SU-DHL-6 (cell line): Measurements from ENCODE around the gene LURAP1L.

Source experiments
- H2AFZ ChIP-seq: fragments of 200-600 bp; sonication (generic); 2 replicates; pipeline ENCODE4 v1.6.1; 2014; ENCODE audit warnings: low read depth, mild to moderate bottlenecking, moderate library complexity, mixed read lengths, antibody characterized with exemption, low read length; ENCODE audit not compliant: severe bottlenecking
- H3F3A ChIP-seq: fragments of 200-600 bp; shearing (Covaris generic); 2 replicates; pipeline ENCODE4 v1.6.0; 2016; ENCODE audit warnings: antibody characterized with exemption, mild to moderate bottlenecking; ENCODE audit not compliant: insufficient read depth
- H3K27ac ChIP-seq: fragments of 200-600 bp; sonication (generic); 2 replicates; pipeline ENCODE4 v1.5.1; 2016; ENCODE audit warnings: low read depth, mild to moderate bottlenecking, low read length, moderate library complexity, mixed read lengths
- H3K27me3 ChIP-seq: fragments of 200-600 bp; sonication (generic), shearing (Covaris generic); 2 replicates; pipeline ENCODE4 v1.6.0; 2014; ENCODE audit warnings: mild to moderate bottlenecking, low read length
- H3K36me3 ChIP-seq: fragments of 200-600 bp; sonication (generic); 2 replicates; pipeline ENCODE4 v1.6.1; 2014; ENCODE audit warnings: mild to moderate bottlenecking, low read length, mixed read lengths
- H3K4me2 ChIP-seq: fragments of 300-600, 200-600 bp; shearing (Covaris generic), sonication (generic); 2 replicates; pipeline ENCODE4 v1.6.0; 2014; ENCODE audit warnings: low read length, low read depth, mild to moderate bottlenecking; ENCODE audit not compliant: poor library complexity, severe bottlenecking
- H3K4me3 ChIP-seq: fragments of 200-600 bp; sonication (generic); 2 replicates; pipeline ENCODE4 v1.5.1; 2014; ENCODE audit warnings: antibody characterized with exemption, low read length, mild to moderate bottlenecking, mixed read lengths; ENCODE audit not compliant: insufficient read depth, poor library complexity, severe bottlenecking
- H3K79me2 ChIP-seq: fragments of 200-600 bp; sonication (generic); 2 replicates; pipeline ENCODE4 v1.6.1; 2014; ENCODE audit warnings: mild to moderate bottlenecking, low read length, moderate library complexity; ENCODE audit not compliant: insufficient read depth
- H3K9ac ChIP-seq: fragments of 200-600 bp; sonication (generic); 2 replicates; pipeline ENCODE4 v1.7.0; 2014; ENCODE audit warnings: mild to moderate bottlenecking, low read length
- H3K9me2 ChIP-seq: fragments of 200-600 bp; sonication (generic); replicated peaks from 2 replicates; pipeline ENCODE4 v1.6.1; 2014; ENCODE audit warnings: low read length; ENCODE audit not compliant: insufficient read depth
- H3K9me3 ChIP-seq: fragments of 200-600 bp; sonication (generic); 2 replicates; pipeline ENCODE4 v1.6.1; 2014; ENCODE audit warnings: low read length, mixed read lengths; ENCODE audit not compliant: insufficient read depth
- H4K20me1 ChIP-seq: fragments of 200-600 bp; sonication (generic); 2 replicates; pipeline ENCODE4 v1.6.1; 2014; ENCODE audit warnings: low read depth, mild to moderate bottlenecking, antibody characterized with exemption, low read length, moderate library complexity, mixed read lengths
- EZH2phosphoT487 ChIP-seq: fragments of 200-600 bp; sonication (generic), shearing (Covaris generic); conservative IDR thresholded peaks from 2 replicates; pipeline ENCODE4 v1.6.1; 2018; ENCODE audit warnings: mild to moderate bottlenecking, antibody characterized with exemption, low read length, moderate library complexity, mixed read lengths
- TF ChIP-seq, protein P1 (sequence below): fragments of 200-600 bp; sonication (generic); IDR thresholded peaks from one replicate; pipeline ENCODE4 v1.5.1; 2017; ENCODE audit warnings: antibody characterized with exemption, mild to moderate bottlenecking, low read length, moderate library complexity; ENCODE audit not compliant: insufficient read depth, poor library complexity, severe bottlenecking

Gene LURAP1L

DNA sequence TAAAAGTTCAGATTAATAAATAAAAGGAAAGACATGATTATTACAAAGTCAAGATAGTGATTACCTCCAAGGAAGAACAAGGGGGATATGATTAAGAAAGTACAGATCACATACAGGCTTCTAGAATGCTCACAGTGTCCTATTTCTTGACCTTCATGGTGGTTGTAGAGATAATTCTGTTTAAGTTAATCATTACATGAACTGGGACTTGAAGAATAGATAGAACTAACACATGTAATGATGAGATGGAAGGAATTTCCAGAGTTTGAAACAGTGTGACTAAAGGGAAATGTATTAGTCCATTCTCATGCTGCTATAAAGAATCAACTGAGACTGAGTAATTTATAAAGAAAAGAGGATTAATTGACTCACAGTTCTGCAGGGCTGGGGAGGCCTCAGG, 72.7 kb downstream of the LURAP1L start:
- Histone ChIP-seq H3K9ac (no peak overlapping the region), H2AFZ (no peak overlapping the region), H3K27ac (no peak overlapping the region), H3K36me3 (no peaks in the 10 kb centered on the region), H4K20me1 (no peaks in the 10 kb centered on the region), H3F3A (no peaks in the 10 kb centered on the region), H3K4me3 (no peak overlapping the region), H3K79me2 (no peaks in the 10 kb centered on the region), H3K4me2 (no peak overlapping the region), H3K9me2 (0 out of 2 replicates have a peak, but pooled peaks cover 3% of the 10 kb centered on the region), H3K9me3 (no peaks in the 10 kb centered on the region), H3K27me3 (no peaks in the 10 kb centered on the region)
- TF ChIP-seq, protein P1, sequence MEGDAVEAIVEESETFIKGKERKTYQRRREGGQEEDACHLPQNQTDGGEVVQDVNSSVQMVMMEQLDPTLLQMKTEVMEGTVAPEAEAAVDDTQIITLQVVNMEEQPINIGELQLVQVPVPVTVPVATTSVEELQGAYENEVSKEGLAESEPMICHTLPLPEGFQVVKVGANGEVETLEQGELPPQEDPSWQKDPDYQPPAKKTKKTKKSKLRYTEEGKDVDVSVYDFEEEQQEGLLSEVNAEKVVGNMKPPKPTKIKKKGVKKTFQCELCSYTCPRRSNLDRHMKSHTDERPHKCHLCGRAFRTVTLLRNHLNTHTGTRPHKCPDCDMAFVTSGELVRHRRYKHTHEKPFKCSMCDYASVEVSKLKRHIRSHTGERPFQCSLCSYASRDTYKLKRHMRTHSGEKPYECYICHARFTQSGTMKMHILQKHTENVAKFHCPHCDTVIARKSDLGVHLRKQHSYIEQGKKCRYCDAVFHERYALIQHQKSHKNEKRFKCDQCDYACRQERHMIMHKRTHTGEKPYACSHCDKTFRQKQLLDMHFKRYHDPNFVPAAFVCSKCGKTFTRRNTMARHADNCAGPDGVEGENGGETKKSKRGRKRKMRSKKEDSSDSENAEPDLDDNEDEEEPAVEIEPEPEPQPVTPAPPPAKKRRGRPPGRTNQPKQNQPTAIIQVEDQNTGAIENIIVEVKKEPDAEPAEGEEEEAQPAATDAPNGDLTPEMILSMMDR, result no peak
- no peak for TF ChIP-seq EZH2phosphoT487

DNA sequence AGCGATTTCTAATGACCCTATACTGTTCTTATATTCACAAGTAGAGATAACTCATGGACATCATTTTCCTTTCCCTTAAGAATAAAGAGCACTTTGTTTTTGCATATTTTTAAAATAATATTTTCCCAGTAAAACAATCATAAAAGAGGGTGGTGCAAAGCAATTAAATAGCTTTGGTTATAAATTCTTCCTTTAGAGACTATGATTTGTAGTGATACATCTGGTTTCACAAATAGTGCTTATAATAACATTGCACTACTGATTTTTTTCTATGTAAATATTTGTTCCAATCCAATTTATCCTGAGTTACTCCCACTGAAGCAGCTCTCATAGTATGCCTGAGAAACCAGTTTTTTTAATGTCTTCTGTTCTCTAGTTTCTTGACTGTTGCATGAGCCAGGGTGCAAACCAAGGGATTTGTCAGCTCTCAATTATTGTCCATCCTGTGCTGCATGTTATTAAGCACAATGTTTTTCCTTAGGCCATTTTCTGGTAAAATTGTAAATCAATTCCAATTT, 74.7 kb downstream of the LURAP1L start:
- no peak overlapping the region for H3K4me2 ChIP-seq
- TF ChIP-seq, protein P1, result no peak
- TF ChIP-seq EZH2phosphoT487, result no peak

DNA sequence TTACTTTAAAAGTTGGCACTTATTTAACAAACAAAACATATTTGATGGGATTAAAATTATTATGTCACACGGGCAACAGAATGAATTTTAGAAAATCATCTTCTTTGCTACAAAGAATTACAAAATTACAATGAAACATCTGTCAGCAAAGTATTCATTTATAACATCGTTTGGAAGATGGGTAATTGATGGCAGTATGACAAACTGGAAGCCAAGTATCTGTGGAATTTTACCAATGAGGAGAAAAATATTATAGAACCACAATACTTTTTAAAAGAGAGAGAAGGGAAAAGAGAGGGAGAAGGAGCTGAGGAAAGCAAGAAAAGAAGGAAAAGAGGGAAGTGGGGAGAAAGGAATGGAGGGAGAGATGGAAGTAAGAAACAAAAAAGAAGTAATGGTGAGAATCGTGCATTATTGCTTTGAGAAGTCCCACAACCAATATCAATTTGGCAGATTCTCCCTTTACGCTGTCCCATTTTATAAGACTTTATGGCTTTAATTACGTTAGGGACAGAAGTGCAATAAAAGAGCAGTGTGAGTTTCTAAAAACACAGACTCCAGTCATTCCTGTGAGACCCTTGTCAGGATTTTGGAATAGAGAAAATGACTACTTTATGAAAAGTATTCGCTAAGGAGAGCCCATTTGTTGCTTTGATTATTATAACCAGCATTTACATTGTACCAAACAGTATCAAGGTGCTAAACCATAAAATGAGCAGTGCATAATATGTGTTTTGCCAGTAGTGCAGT, 76.7 kb downstream of the LURAP1L start:
- Histone ChIP-seq H3K79me2 (no peaks in the 10 kb centered on the region), H3F3A (no peaks in the 10 kb centered on the region), H3K36me3 (no peaks in the 10 kb centered on the region), H3K27me3 (no peaks in the 10 kb centered on the region), H2AFZ (no peak overlapping the region), H3K4me3 (no peak overlapping the region), H3K4me2 (no peak overlapping the region), H3K27ac (no peak overlapping the region), H3K9ac (no peak overlapping the region), H3K9me3 (no peaks in the 10 kb centered on the region), H4K20me1 (no peaks in the 10 kb centered on the region), H3K9me2 (0 out of 2 replicates have a peak, but pooled peaks cover 3% of the 10 kb centered on the region)
- TF ChIP-seq, protein P1, result no peak
- no peak for TF ChIP-seq EZH2phosphoT487

More for the DNA sequence above, 74.7 kb downstream of the LURAP1L start:
- no peaks in the 10 kb centered on the region for H3F3A ChIP-seq
- no peak overlapping the region for H2AFZ ChIP-seq
- 0 out of 2 replicates have a peak, but pooled peaks cover 3% of the 10 kb centered on the region for H3K9me2 ChIP-seq
- H3K9me3 ChIP-seq, result no peaks in the 10 kb centered on the region
- H3K9ac ChIP-seq, result no peak overlapping the region
- H4K20me1 ChIP-seq, result no peaks in the 10 kb centered on the region
- no peaks in the 10 kb centered on the region for H3K79me2 ChIP-seq
- no peaks in the 10 kb centered on the region for H3K27me3 ChIP-seq
- H3K27ac ChIP-seq, result no peak overlapping the region
- H3K4me3 ChIP-seq, result no peak overlapping the region
- no peaks in the 10 kb centered on the region for H3K36me3 ChIP-seq
